GM23248 (cell line): ENCODE results near the gene HSF4.

ENCODE experiments used
- EZH2 ChIP-seq: fragments of 200-600 bp; sonication (generic); IDR thresholded peaks from 2 replicates; pipeline ENCODE4 v1.6.1; 2018; ENCODE audit warnings: antibody characterized with exemption, mild to moderate bottlenecking; ENCODE audit not compliant: insufficient read depth, poor library complexity, severe bottlenecking
- EZH2phosphoT487 ChIP-seq: fragments of 200-600 bp; sonication (generic); IDR thresholded peaks from 2 replicates; pipeline ENCODE4 v1.6.1; 2018; ENCODE audit warnings: antibody characterized with exemption, moderate library complexity, mild to moderate bottlenecking, low read depth; ENCODE audit not compliant: insufficient read depth

GRCh38 chr16:67157106-67157748, 7.3 kb upstream of the HSF4 start:
- TF ChIP-seq EZH2 (no peak), EZH2phosphoT487 (no peak)
